ENCODE results near the gene USP15.

DNA sequence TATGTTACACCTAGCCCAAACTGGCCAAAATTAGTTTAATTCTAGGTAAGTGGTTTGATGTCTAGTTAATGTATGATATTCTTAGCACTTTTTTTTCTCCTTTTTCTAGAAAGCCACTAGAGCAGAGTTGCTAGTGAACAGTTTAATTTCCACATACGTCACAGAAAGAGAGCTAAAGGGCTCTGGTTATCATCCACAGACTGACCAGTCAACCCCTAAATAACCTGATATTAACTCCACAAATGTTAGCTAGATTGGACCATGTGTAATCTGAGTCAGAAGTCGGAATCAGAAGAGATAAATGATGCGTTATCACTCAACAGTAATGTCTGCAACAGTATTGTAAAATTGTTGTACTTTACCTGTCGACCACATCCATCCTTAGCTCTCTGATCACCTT, 74.9 kb downstream of the USP15 start:
- TF ChIP-seq EZH2 (IDR thresholded peaks at IDR 0.05) (no peak), POLR2AphosphoS5 (IDR thresholded peaks at IDR 0.05; ENCODE audit: borderline replicate concordance, low read depth, low read length) (no peak)

Measured in SK-N-MC (cell line).